Right lung (tissue), 5 donors: ENCODE results near the gene GUK1. TPM values are rescaled to one million over a fixed set of nuclear protein-coding genes. Genes with fewer than 3 reads are reported as not detected.
"Not testable (repeated sequence)": the region's sequence is repeated elsewhere in the genome, so short reads cannot be mapped to it uniquely, and the experiment has no call there.

ENCODE experiments used
- DNase-seq, 2 donors: peaks; one replicate each; pipeline ENCODE4 v3.0.0-alpha.2; 2013
- polyA plus RNA-seq, 5 donors: library from polyadenylated mRNA; unstranded; fragments of 120-200 nt; gene quantifications; one replicate each; pipeline versions ENCODE4 v1.2.1 to v1.2.3, GENCODE V29; 2013; ENCODE audit warnings: inconsistent platforms in 1 of 5, low replicate concordance in 1 of 5; ENCODE audit not compliant: insufficient read length in 5 of 5, insufficient read depth in 1 of 5

GUK1 gene
- polyA plus RNA-seq, 5 donors, result 106 to 235 (median 128) TPM

- not testable (repeated sequence) for DNase-seq
These were observed 33.7 kb downstream of the GUK1 start for GRCh38 chr1:228173528-228174481.

- no peak for DNase-seq
These were observed 34.6 kb downstream of the GUK1 start for GRCh38 chr1:228174482-228175315.

- DNase-seq, result no peak
These were observed 35.4 kb downstream of the GUK1 start for GRCh38 chr1:228175316-228176023.

- DNase-seq, result no peak
These were observed 35.9 kb downstream of the GUK1 start for GRCh38 chr1:228176024-228176395.

- no peak for DNase-seq
These were observed 36.5 kb downstream of the GUK1 start for GRCh38 chr1:228176461-228177182.

- no peak for DNase-seq
These were observed 37.0 kb downstream of the GUK1 start for GRCh38 chr1:228177183-228177475.

GRCh38 chr1:228177721-228178710 is 37.9 kb downstream of the GUK1 start:
- DNase-seq, result no peak

GRCh38 chr1:228178737-228179684 is 38.9 kb downstream of the GUK1 start:
- no peak for DNase-seq

- DNase-seq, result no peak
These were observed 40.3 kb downstream of the GUK1 start for GRCh38 chr1:228180271-228180958.

- DNase-seq, result no peak
These were observed 41.0 kb downstream of the GUK1 start for GRCh38 chr1:228180959-228181644.

GRCh38 chr1:228181645-228182034 is 41.6 kb downstream of the GUK1 start:
- DNase-seq, result no peak

- no peak for DNase-seq
These were observed 42.4 kb downstream of the GUK1 start for GRCh38 chr1:228182296-228183030.

GRCh38 chr1:228184152-228184551 is 44.1 kb downstream of the GUK1 start:
- DNase-seq, result no peak

GRCh38 chr1:228185641-228185965 is 45.5 kb downstream of the GUK1 start:
- no peak for DNase-seq

GRCh38 chr1:228188249-228188648 is 48.2 kb downstream of the GUK1 start:
- DNase-seq, result not testable (repeated sequence)

GRCh38 chr1:228190182-228190581 is 50.1 kb downstream of the GUK1 start:
- DNase-seq, result no peak

GRCh38 chr1:228190778-228191177 is 50.7 kb downstream of the GUK1 start:
- no peak for DNase-seq
